ENCODE data around the gene SETD1B.

Gene SETD1B

GRCh38 chr12:121796855-121797751, 6.7 kb upstream of the SETD1B start:
- peak; percentile 52 for DNase-seq

GRCh38 chr12:121797937-121798786, 5.6 kb upstream of the SETD1B start:
- peak; percentile 81 for DNase-seq

- DNase-seq: no peak
Observed at GRCh38 chr12:121798787-121799155, 5.0 kb upstream of the SETD1B start.

GRCh38 chr12:121799156-121799841, 4.5 kb upstream of the SETD1B start:
- peak; percentile 51 for DNase-seq

GRCh38 chr12:121799842-121800693, 3.7 kb upstream of the SETD1B start:
- DNase-seq: peak; percentile 45

- DNase-seq: peak; percentile 42
Observed at GRCh38 chr12:121800694-121801594, 2.9 kb upstream of the SETD1B start.

- peak; percentile 87 for DNase-seq
Observed at GRCh38 chr12:121801595-121802484, 2.0 kb upstream of the SETD1B start.

GRCh38 chr12:121802485-121802842, 1.3 kb upstream of the SETD1B start:
- DNase-seq: no peak

GRCh38 chr12:121802843-121803698, 738 bp upstream of the SETD1B start:
- peak; percentile 94 for DNase-seq

- no peak for DNase-seq
Observed at GRCh38 chr12:121804417-121805111, 755 bp downstream of the SETD1B start.

- DNase-seq: peak; percentile 6
Observed at GRCh38 chr12:121805171-121806008, 1.6 kb downstream of the SETD1B start.

GRCh38 chr12:121806009-121806545, 2.3 kb downstream of the SETD1B start:
- DNase-seq: no peak

GRCh38 chr12:121806546-121807423, 3.0 kb downstream of the SETD1B start:
- DNase-seq: no peak

GRCh38 chr12:121807642-121808347, 4.0 kb downstream of the SETD1B start:
- DNase-seq: no peak

- DNase-seq: no peak
Observed at GRCh38 chr12:121808623-121809022, 4.8 kb downstream of the SETD1B start.

GRCh38 chr12:121809712-121810116, 5.9 kb downstream of the SETD1B start:
- no peak for DNase-seq

Data from NCI-H748 treated with DMSO at 0.1 percent for 48 hours (cell line).